Stimulated activated effector memory CD8-positive, alpha-beta T cell treated with anti-CD3 and anti-CD28 coated beads, Interleukin-12 subunit alpha, Interleukin-12 subunit beta, amount 100 ng/mL, for 72 hours (primary cell): ENCODE measurements around the gene DNAJB11.

Experiments used
- ATAC-seq: fragments of 150-1000 bp; cut with Tn5 transposase; 2 replicates; pipeline ENCODE4 v1.10.0; 2021
- DNase-seq, 2 donors: peaks; one replicate each; pipeline ENCODE4 v3.0.0; 2021 to 2022; ENCODE audit warnings: low spot score in 2 of 2
- H3K27ac Mint-ChIP-seq: one replicate; pipeline ENCODE4 v1.8.0; 2022; ENCODE audit warnings: mild to moderate bottlenecking, mixed read lengths
- H3K36me3 Mint-ChIP-seq: one replicate; pipeline ENCODE4 v1.8.0; 2022; ENCODE audit warnings: mild to moderate bottlenecking, mixed read lengths
- H3K4me1 Mint-ChIP-seq: one replicate; pipeline ENCODE4 v1.8.0; 2022; ENCODE audit warnings: mixed read lengths
- H3K4me3 Mint-ChIP-seq: one replicate; pipeline ENCODE4 v1.8.0; 2022; ENCODE audit warnings: mild to moderate bottlenecking, mixed read lengths
- H3K9me3 Mint-ChIP-seq: one replicate; pipeline ENCODE4 v1.8.0; 2022; ENCODE audit warnings: mixed read lengths

DNAJB11 gene

GRCh38 chr3:186616299-186616617 is 45.7 kb downstream of the DNAJB11 start:
- Mint-ChIP-seq H3K4me1 (peaks cover 30% of the 10 kb centered on the region), H3K36me3 (no peaks in the 10 kb centered on the region), H3K4me3 (peak overlapping the region; percentile 70), H3K27ac (no peak overlapping the region), H3K9me3 (no peaks in the 10 kb centered on the region)
- ATAC-seq (no peak), DNase-seq (no peak)

- Mint-ChIP-seq H3K4me1 (peaks cover 30% of the 10 kb centered on the region), H3K36me3 (no peaks in the 10 kb centered on the region), H3K27ac (no peak overlapping the region), H3K4me3 (peak overlapping the region; percentile 70), H3K9me3 (no peaks in the 10 kb centered on the region)
- ATAC-seq (peak; percentile 99), DNase-seq (peak; percentile 72 to 89)
Measured at GRCh38 chr3:186617036-186617946, 46.8 kb downstream of the DNAJB11 start.

- Mint-ChIP-seq H3K36me3 (no peaks in the 10 kb centered on the region), H3K27ac (no peak overlapping the region), H3K4me1 (peaks cover 30% of the 10 kb centered on the region), H3K4me3 (peak overlapping the region; percentile 70), H3K9me3 (no peaks in the 10 kb centered on the region)
- DNase-seq (no peak), ATAC-seq (no peak)
Measured at GRCh38 chr3:186618318-186618938, 47.9 kb downstream of the DNAJB11 start.

- H3K36me3 Mint-ChIP-seq = no peaks in the 10 kb centered on the region
- ATAC-seq = no peak
- no peaks in the 10 kb centered on the region for H3K9me3 Mint-ChIP-seq
- no peak overlapping the region for H3K4me3 Mint-ChIP-seq
- no peak for DNase-seq
- no peak overlapping the region for H3K27ac Mint-ChIP-seq
- H3K4me1 Mint-ChIP-seq = peaks cover 22% of the 10 kb centered on the region
Measured at GRCh38 chr3:186619787-186620212, 49.3 kb downstream of the DNAJB11 start.

- H3K27ac Mint-ChIP-seq = no peak overlapping the region
- peaks cover 18% of the 10 kb centered on the region for H3K4me1 Mint-ChIP-seq
Measured at GRCh38 chr3:186620213-186621092, 49.9 kb downstream of the DNAJB11 start.

GRCh38 chr3:186621894-186622650 is 51.6 kb downstream of the DNAJB11 start:
- no peaks in the 10 kb centered on the region for H3K36me3 Mint-ChIP-seq
- H3K4me3 Mint-ChIP-seq = no peak overlapping the region
- no peaks in the 10 kb centered on the region for H3K9me3 Mint-ChIP-seq
- H3K4me1 Mint-ChIP-seq = peaks cover 14% of the 10 kb centered on the region
- ATAC-seq (no peak), DNase-seq (no peak)
- H3K27ac Mint-ChIP-seq = no peak overlapping the region

More at GRCh38 chr3:186620213-186621092, 49.9 kb downstream of the DNAJB11 start:
- Mint-ChIP-seq H3K4me3 (no peak overlapping the region), H3K36me3 (no peaks in the 10 kb centered on the region), H3K9me3 (no peaks in the 10 kb centered on the region)
- no peak for ATAC-seq
- no peak for DNase-seq

GRCh38 chr3:186622651-186623310 is 52.3 kb downstream of the DNAJB11 start:
- Mint-ChIP-seq H3K36me3 (no peaks in the 10 kb centered on the region), H3K27ac (no peak overlapping the region), H3K4me1 (peaks cover 7% of the 10 kb centered on the region), H3K9me3 (no peaks in the 10 kb centered on the region), H3K4me3 (no peak overlapping the region)
- DNase-seq (no peak), ATAC-seq (no peak)

GRCh38 chr3:186624598-186624997 is 54.1 kb downstream of the DNAJB11 start:
- Mint-ChIP-seq H3K4me1 (no peaks in the 10 kb centered on the region), H3K9me3 (no peaks in the 10 kb centered on the region), H3K27ac (no peak overlapping the region), H3K36me3 (no peaks in the 10 kb centered on the region), H3K4me3 (no peak overlapping the region)
- no peak for DNase-seq
- no peak for ATAC-seq

GRCh38 chr3:186625600-186626042 is 55.1 kb downstream of the DNAJB11 start:
- no peak overlapping the region for H3K27ac Mint-ChIP-seq
- no peaks in the 10 kb centered on the region for H3K4me1 Mint-ChIP-seq
- H3K9me3 Mint-ChIP-seq = no peaks in the 10 kb centered on the region
- no peak for DNase-seq
- no peaks in the 10 kb centered on the region for H3K36me3 Mint-ChIP-seq
- no peak overlapping the region for H3K4me3 Mint-ChIP-seq
- ATAC-seq = peak; percentile 43

GRCh38 chr3:186626254-186626847 is 55.8 kb downstream of the DNAJB11 start:
- H3K4me1 Mint-ChIP-seq = no peaks in the 10 kb centered on the region
- H3K4me3 Mint-ChIP-seq = no peak overlapping the region
- DNase-seq (no peak), ATAC-seq (no peak)
- H3K36me3 Mint-ChIP-seq = no peaks in the 10 kb centered on the region
- H3K9me3 Mint-ChIP-seq = no peaks in the 10 kb centered on the region
- H3K27ac Mint-ChIP-seq = no peak overlapping the region

- ATAC-seq = no peak
Measured at GRCh38 chr3:186627852-186628414, 57.4 kb downstream of the DNAJB11 start.

GRCh38 chr3:186628756-186629155 is 58.2 kb downstream of the DNAJB11 start:
- Mint-ChIP-seq H3K27ac (no peak overlapping the region), H3K9me3 (no peaks in the 10 kb centered on the region), H3K36me3 (no peaks in the 10 kb centered on the region), H3K4me3 (no peak overlapping the region), H3K4me1 (no peaks in the 10 kb centered on the region)
- DNase-seq = no peak
- ATAC-seq = no peak

More at GRCh38 chr3:186627852-186628414, 57.4 kb downstream of the DNAJB11 start:
- Mint-ChIP-seq H3K9me3 (no peaks in the 10 kb centered on the region), H3K36me3 (no peaks in the 10 kb centered on the region), H3K4me3 (no peak overlapping the region), H3K4me1 (no peaks in the 10 kb centered on the region), H3K27ac (no peak overlapping the region)
- no peak for DNase-seq

- no peaks in the 10 kb centered on the region for H3K36me3 Mint-ChIP-seq
- no peak for ATAC-seq
- no peaks in the 10 kb centered on the region for H3K9me3 Mint-ChIP-seq
- no peak overlapping the region for H3K27ac Mint-ChIP-seq
- no peaks in the 10 kb centered on the region for H3K4me1 Mint-ChIP-seq
- no peak overlapping the region for H3K4me3 Mint-ChIP-seq
- DNase-seq = no peak
Measured at GRCh38 chr3:186630950-186631641, 60.6 kb downstream of the DNAJB11 start.
